ENCODE measurements around the gene EMP2. TPM values are rescaled to one million over a fixed set of nuclear protein-coding genes. Genes with fewer than 3 reads are reported as not detected.

The EMP2 gene
- polyA plus RNA-seq, 3 donors = not detected

- Mint-ChIP-seq H3K4me3 (no peak overlapping the region), H3K36me3 (no peaks in the 10 kb centered on the region), H3K27ac (no peak overlapping the region), H3K9me3 (peaks cover 0 to 1% (median 0%) of the 10 kb centered on the region in 7 donors), H3K4me1 (no peaks in the 10 kb centered on the region), H3K27me3 (ENCODE audit: low read depth in 3 of 3) (peaks cover 1 to 7% (median 3%) of the 10 kb centered on the region in 3 donors)
- intact Hi-C loops (cut with micrococcal nuclease) = no loop called here
- Histone ChIP-seq H2AFZ (ENCODE audit: insufficient read depth, low read depth, low read length, poor library complexity, severe bottlenecking) (no peak overlapping the region), H4K20me1 (ENCODE audit: insufficient read depth, low read length) (no peaks in the 10 kb centered on the region), H3K9ac (ENCODE audit: insufficient read depth, low read length, poor library complexity, severe bottlenecking) (no peak overlapping the region), H3K36me3 (replicated peaks in 1 of 2; ENCODE audit: control insufficient read depth in 1 of 2, insufficient read depth in 2 of 2, low read length in 2 of 2) (no peaks in the 10 kb centered on the region), H3K27me3 (ENCODE audit: control insufficient read depth in 2 of 2, insufficient read depth in 2 of 2, low read length in 2 of 2) (no peaks in the 10 kb centered on the region), H3K79me2 (ENCODE audit: insufficient read depth, low read length) (no peaks in the 10 kb centered on the region), H3K4me3 (replicated peaks in 1 of 3; ENCODE audit: low read depth in 2 of 3, low read length in 3 of 3) (no peak overlapping the region), H3K27ac (ENCODE audit: low read depth in 1 of 2, low read length in 2 of 2) (no peak overlapping the region), H3K4me1 (ENCODE audit: control insufficient read depth in 1 of 2, insufficient read depth in 2 of 2, low read length in 2 of 2) (no peaks in the 10 kb centered on the region), H3K9me3 (replicated peaks in 1 of 2; ENCODE audit: control insufficient read depth in 1 of 2, insufficient read depth in 1 of 2, low read length in 2 of 2) (no peaks in the 10 kb centered on the region), H3K4me2 (replicated peaks; ENCODE audit: extremely low read depth, low read length, poor library complexity, severe bottlenecking) (no peak overlapping the region)
- 100% methylated on average over 5 of the region's 5 CpGs for WGBS (ENCODE audit: insufficient coverage)
- DNase-seq = no peak
- no peak for TF ChIP-seq CTCF (IDR thresholded peaks at IDR 0.05)
Measured at GRCh38 chr16:10539793-10540192, 40.6 kb downstream of the EMP2 start.

- Mint-ChIP-seq H3K4me1 (no peaks in the 10 kb centered on the region), H3K9me3 (peaks cover 0 to 1% (median 0%) of the 10 kb centered on the region in 7 donors), H3K27me3 (ENCODE audit: low read depth in 3 of 3) (peaks cover 1 to 7% (median 3%) of the 10 kb centered on the region in 3 donors), H3K27ac (no peak overlapping the region), H3K4me3 (no peak overlapping the region), H3K36me3 (no peaks in the 10 kb centered on the region)
- Histone ChIP-seq H4K20me1 (ENCODE audit: insufficient read depth, low read length) (no peaks in the 10 kb centered on the region), H3K36me3 (replicated peaks in 1 of 2; ENCODE audit: control insufficient read depth in 1 of 2, insufficient read depth in 2 of 2, low read length in 2 of 2) (no peaks in the 10 kb centered on the region), H3K27me3 (ENCODE audit: control insufficient read depth in 2 of 2, insufficient read depth in 2 of 2, low read length in 2 of 2) (no peaks in the 10 kb centered on the region), H3K4me2 (replicated peaks; ENCODE audit: extremely low read depth, low read length, poor library complexity, severe bottlenecking) (no peak overlapping the region), H3K9me3 (replicated peaks in 1 of 2; ENCODE audit: control insufficient read depth in 1 of 2, insufficient read depth in 1 of 2, low read length in 2 of 2) (no peaks in the 10 kb centered on the region), H3K9ac (ENCODE audit: insufficient read depth, low read length, poor library complexity, severe bottlenecking) (no peak overlapping the region), H2AFZ (ENCODE audit: insufficient read depth, low read depth, low read length, poor library complexity, severe bottlenecking) (no peak overlapping the region), H3K27ac (ENCODE audit: low read depth in 1 of 2, low read length in 2 of 2) (no peak overlapping the region), H3K4me1 (ENCODE audit: control insufficient read depth in 1 of 2, insufficient read depth in 2 of 2, low read length in 2 of 2) (no peaks in the 10 kb centered on the region), H3K4me3 (replicated peaks in 1 of 3; ENCODE audit: low read depth in 2 of 3, low read length in 3 of 3) (no peak overlapping the region), H3K79me2 (ENCODE audit: insufficient read depth, low read length) (no peaks in the 10 kb centered on the region)
- DNase-seq = no peak
- no CpG with 5 or more reads among the region's 8 CpGs for WGBS (ENCODE audit: insufficient coverage)
- intact Hi-C loops (cut with micrococcal nuclease) = no loop called here
- TF ChIP-seq CTCF (IDR thresholded peaks at IDR 0.05) = no peak
Measured at GRCh38 chr16:10539236-10539635, 41.2 kb downstream of the EMP2 start.
